HG03064 (cell line): ENCODE data around the gene PGLYRP2.
"Not testable (repeated sequence)": the region's sequence is repeated elsewhere in the genome, so short reads cannot be mapped to it uniquely, and the experiment has no call there.

Experiments used
- ATAC-seq: cut with Tn5 transposase; IDR thresholded peaks from one replicate; pipeline ENCODE4 v1.9.1; 2021; ENCODE audit warnings: low read depth; ENCODE audit not compliant: unreplicated experiment

The PGLYRP2 gene

GRCh38 chr19:15479391-15480345, at the start of gene PGLYRP2:
Gene PGLYRP2, minus strand, starts transcription at chr19:15479501. Its CDS starts 130 bp downstream, at chr19:15479371.
- ATAC-seq = no peak

- no peak for ATAC-seq
Measured at GRCh38 chr19:15527705-15528104, 48.4 kb upstream of the PGLYRP2 start.

GRCh38 chr19:15526408-15526807, 47.1 kb upstream of the PGLYRP2 start:
- no peak for ATAC-seq

- ATAC-seq = no peak
Measured at GRCh38 chr19:15525291-15525690, 46.0 kb upstream of the PGLYRP2 start.

- no peak for ATAC-seq
Measured at GRCh38 chr19:15524781-15525180, 45.5 kb upstream of the PGLYRP2 start.

- no peak for ATAC-seq
Measured at GRCh38 chr19:15519433-15519976, 40.2 kb upstream of the PGLYRP2 start.

- no peak for ATAC-seq
Measured at GRCh38 chr19:15517778-15518177, 38.5 kb upstream of the PGLYRP2 start.

- ATAC-seq = no peak
Measured at GRCh38 chr19:15516363-15516762, 37.1 kb upstream of the PGLYRP2 start.

GRCh38 chr19:15515227-15515625, 35.9 kb upstream of the PGLYRP2 start:
- ATAC-seq = not testable (repeated sequence)

- no peak for ATAC-seq
Measured at GRCh38 chr19:15511671-15512424, 32.5 kb upstream of the PGLYRP2 start.

- ATAC-seq = no peak
Measured at GRCh38 chr19:15508035-15508710, 28.9 kb upstream of the PGLYRP2 start, which contains the start of gene CYP4F22. Gene CYP4F22, plus strand, starts transcription at chr19:15508525. Its CDS starts 16,812 bp downstream, at chr19:15525337.

- no peak for ATAC-seq
Measured at GRCh38 chr19:15507068-15508034, 28.1 kb upstream of the PGLYRP2 start.

- ATAC-seq = no peak
Measured at GRCh38 chr19:15506074-15506571, 26.8 kb upstream of the PGLYRP2 start.

GRCh38 chr19:15502264-15502663, 23.0 kb upstream of the PGLYRP2 start:
- ATAC-seq = no peak

GRCh38 chr19:15501596-15501995, 22.3 kb upstream of the PGLYRP2 start:
- no peak for ATAC-seq

GRCh38 chr19:15498910-15499309, 19.6 kb upstream of the PGLYRP2 start:
- ATAC-seq = no peak

- no peak for ATAC-seq
Measured at GRCh38 chr19:15498156-15498858, 19.0 kb upstream of the PGLYRP2 start.

- no peak for ATAC-seq
Measured at GRCh38 chr19:15495151-15495550, 15.8 kb upstream of the PGLYRP2 start.
